ENCODE results near the gene EXOC3L4.
A peak's percentile ranks its signal among the peaks of the same experiment; 100 is the strongest.

Gene EXOC3L4

DNA sequence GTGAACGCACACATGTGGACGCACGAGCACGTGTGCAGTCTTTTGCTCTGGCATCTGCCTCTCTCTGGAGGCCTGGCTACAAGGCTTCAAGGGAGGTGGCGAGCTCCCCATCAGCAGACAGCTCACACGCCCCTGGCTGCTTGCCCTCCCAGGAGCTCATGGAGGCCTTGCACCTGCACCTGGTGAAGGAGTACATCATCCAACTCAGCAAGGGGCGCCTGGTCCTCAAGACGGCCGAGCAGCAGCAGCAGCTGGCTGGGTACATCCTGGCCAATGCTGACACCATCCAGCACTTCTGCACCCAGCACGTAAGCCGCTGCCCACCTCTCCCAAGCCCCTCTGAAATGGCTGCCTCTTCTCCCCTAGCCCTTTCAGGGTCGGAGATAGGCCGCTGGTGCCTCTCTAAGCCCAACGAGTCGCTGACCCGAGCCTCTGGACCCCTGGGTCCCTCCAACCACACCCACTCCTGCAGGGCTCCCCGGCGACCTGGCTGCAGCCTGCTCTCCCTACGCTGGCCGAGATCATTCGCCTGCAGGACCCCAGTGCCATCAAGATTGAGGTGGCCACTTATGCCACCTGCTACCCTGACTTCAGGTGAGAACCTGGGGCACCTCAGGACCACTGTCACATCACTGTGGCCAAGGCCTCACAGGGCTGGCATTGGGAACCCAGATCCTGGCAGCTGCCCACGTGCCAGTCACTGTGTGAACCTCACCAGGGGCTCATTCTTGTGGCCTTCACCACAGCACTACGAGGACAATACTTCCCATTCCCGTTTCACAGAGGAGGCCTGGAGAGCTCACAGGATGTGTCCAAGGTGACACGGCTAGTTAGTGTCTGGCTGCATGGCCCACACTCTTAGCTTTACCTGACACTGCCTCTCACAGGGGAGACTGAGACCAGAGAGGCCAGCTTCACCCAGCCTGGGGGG lies 39.0 kb downstream of the EXOC3L4 start:
- DNase-seq (ENCODE audit: low read depth), result no peak

DNA sequence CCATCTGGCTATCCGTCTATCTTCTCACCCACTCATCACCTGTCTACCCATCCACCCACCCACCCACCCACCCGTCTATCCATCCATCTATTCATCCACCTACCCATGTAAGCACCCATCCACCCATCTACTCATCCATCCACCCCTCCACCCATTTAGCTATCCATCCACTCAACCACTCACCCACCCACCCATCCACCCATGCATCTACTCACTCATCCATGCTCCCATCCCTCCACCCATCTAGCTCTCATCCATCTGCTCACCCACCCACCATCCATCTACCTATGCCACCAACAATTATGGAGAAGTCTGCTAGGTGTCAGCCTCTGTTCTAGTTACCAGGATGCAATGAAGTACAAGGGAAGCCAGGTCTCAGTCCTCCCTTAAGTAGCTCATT lies 39.9 kb downstream of the EXOC3L4 start:
- no peak for DNase-seq (ENCODE audit: low read depth)

DNA sequence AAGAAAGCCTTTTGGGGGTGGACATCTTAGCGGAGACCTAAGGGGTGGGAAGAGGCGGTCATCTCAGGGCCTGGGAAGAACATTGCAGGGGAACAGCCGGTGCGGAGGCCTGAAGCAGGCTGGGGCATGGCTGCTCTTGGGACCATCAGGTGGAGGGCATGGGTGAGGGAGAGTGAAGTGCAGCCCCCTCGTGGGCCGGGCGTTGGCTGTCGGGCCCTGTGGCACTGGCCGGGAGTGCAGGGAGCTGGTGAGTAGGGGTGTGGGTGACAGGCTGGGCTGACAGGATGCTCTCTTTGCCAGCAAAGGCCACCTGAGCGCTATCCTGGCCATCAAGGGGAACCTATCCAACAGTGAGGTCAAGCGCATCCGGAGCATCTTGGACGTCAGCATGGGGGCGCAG lies 40.4 kb downstream of the EXOC3L4 start:
- no peak for DNase-seq (ENCODE audit: low read depth)

DNA sequence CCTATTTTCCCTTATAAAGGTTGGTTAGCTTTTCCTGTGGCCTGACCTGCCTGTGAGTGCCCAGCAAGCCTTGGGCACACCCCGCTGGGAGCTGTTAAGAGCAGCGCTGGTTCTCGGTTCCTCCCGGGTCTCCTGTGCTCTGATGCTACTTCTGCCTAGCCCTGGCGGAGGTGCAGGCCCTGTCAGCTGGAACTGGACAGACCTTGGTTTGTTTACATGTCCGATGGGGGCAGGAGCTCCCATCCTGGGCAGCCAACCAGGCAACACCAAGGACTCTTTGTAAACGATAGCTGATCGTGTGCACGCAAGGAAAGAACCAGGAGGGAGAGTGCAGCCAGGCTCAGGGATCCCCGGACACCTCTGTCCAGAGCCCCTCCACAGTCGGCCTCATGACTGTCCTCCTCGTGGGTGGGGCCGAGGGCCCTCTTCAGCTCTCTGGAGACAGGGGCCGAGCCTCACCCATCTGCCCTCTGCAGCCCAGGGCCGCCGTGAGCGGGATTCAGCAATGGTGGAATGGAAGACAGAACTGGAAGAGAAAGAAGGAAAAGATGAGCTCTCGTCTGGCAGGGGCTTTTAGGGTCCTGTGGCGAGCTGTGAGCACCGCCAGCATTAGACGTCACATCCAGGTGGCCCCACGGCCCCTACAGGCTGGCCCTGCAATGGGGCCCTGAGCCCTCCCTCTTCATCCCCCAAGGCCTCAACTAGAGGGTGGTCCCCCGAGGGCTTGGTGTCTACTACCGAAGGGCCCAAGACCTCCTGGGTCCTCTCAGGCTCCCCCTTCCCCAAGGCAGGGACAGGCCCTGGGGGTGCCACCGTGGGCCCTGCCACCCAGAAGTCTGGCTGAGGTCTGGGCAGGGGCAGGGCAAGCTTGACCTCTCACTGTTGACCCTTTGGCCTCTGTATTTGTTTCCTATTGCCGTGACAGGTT lies 41.1 kb downstream of the EXOC3L4 start:
- no peak for DNase-seq (ENCODE audit: low read depth)

DNA sequence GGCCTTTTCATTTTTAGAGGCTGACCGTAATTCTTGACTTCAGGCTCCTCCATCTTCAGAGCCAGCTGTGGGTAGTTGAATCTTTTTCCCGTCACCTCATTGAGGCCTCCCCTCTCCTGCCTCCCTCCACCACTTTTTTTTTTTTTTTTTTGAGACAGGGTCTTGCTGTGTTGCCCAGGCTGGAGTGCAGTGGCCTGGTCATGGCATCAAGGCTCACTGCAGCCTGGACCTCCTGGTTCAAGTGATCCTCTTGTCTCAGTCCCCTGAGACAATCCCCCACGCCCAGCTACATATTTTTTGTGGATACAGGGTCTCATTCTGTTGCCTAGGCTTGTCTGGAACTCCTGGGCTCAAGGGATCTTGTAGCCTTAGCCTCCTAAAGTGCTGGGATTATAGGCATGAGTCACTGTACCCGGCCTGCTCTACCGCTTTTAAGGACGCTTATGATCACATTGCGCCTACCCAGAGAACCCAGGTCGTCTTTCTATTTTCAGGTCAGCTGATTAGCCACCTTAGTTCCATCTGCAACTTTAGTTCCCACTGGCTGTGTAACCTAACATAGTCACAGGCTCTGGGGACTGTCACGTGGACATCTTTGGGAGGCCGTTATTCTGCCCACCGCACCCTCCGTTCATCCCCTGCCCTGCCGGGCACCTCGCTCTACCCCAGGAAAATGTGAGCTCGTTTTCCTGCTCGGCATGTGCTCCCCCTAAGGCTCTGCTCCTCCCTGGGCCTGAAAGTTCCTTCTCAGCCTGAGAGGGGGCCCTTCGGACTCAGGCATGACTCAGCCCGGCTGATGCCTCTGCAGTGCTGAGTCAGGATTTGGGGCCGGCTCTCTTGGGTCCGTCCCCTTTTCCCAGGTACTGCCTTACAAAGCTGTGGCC lies 42.1 kb downstream of the EXOC3L4 start:
- no peak for DNase-seq (ENCODE audit: low read depth)

DNA sequence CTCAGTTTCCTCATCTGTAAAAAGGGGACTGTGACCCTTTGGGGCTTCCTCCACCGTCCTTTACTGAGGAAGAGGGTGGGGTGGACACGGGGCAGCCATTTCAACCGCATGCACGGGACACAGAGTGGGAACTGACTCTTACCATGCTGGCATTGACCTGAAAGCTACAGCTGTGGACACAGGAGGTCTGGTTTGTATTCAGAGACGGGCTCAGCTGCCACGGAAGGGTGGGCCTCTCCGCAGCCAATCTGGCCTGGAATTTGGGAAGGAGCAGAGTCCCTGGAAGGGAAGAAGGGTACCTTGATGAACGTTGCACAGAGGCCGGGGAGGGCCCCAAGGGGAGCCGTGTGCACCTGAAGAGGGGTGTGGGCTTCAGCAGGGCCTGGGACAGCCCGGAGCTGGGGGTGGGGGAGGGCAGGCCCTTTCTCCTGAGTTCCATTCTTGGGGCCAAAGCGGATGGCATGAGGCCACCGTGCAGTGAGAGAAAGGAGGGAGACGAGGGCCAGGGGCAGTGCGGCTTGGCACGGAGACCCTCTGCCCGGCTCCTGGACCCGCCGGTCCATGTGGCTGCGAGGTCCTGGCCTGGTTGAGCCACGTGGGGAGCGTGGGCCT lies 43.3 kb downstream of the EXOC3L4 start:
- no peak for DNase-seq (ENCODE audit: low read depth)

DNA sequence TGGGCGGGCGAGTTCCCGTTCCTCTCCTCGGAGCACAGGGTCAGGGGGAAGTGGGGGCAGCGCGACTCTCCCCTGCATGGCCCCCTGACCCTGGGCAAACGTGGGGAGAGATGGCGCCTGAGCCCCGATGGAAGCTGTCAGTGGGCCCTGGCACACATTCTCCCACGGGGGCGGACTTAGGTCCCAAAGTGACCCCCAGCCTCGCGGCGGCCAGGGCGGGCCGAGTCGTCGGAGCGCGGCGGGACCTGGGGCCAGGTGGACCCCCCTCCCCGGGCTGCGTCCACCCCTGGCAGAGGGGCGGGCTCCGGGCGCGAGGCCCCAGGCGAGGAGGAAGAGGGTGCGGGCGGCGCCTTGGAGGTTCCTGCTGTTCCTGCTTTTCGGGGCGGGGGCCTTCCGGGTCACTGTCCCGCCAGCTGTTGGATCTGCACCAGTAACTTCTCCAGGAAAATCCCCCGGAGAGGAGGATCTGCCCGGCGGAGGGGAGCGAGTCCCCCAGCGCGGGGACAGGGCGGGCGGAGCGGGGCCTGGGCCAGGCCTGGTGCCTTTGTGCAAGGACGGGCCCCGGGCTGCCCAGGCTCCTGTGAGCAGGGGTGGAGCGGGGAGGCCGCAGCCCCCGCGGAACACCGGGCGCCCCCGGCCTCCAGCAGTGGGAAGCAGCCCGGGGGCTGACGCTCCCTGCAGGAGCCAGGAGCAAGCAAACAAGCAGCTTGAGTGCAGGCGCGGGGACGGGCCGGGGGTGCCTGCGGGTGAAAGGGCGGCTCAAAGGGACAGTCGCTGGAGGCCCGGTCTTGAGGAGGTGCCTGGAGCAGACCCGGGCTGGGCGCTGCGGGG lies 44.0 kb downstream of the EXOC3L4 start:
- no peak for DNase-seq (ENCODE audit: low read depth)

DNA sequence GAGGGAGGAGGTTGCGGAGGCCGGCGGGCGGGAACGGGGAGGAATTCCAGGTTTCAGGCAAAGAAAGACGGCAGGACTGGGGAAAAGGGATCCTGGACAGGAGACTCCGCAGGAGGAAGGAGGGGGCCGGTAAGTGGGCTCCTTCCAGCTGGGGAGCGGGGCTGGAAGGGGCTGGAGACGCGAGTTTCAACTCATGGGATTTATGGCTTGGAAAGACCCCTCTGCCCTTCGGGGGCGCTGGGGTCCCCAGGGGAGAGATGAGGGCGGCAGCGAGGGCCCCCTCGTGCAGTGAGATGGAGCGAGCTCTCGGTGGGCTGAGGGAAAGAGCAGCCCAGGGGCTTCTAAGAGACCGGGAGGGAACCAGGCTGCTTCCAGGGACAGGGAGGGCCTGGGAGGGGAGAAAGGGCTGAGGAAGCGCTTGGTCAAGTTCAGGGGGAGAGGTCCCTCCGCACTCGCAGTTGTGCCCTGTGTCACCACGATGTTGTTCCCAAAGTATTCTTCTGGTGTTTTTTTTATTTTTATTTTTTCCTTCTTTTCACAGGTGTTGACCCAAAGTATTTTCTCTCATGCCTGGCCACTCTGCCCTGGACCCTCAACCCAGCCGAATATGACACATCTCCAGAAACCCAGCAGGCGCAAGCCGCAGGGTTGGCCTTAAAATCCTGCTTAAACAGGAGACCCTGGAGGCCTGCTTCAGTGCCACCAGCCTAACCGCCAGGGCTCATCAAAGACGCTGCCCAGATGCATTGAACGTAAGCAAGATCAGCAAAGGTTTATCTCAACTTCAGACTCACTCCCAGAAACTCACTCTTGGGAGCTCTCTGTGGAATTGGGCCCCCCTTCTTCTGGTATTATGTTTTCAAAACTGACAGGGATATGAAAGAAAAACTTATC lies 44.9 kb downstream of the EXOC3L4 start:
- DNase-seq (ENCODE audit: low read depth), result no peak

DNA sequence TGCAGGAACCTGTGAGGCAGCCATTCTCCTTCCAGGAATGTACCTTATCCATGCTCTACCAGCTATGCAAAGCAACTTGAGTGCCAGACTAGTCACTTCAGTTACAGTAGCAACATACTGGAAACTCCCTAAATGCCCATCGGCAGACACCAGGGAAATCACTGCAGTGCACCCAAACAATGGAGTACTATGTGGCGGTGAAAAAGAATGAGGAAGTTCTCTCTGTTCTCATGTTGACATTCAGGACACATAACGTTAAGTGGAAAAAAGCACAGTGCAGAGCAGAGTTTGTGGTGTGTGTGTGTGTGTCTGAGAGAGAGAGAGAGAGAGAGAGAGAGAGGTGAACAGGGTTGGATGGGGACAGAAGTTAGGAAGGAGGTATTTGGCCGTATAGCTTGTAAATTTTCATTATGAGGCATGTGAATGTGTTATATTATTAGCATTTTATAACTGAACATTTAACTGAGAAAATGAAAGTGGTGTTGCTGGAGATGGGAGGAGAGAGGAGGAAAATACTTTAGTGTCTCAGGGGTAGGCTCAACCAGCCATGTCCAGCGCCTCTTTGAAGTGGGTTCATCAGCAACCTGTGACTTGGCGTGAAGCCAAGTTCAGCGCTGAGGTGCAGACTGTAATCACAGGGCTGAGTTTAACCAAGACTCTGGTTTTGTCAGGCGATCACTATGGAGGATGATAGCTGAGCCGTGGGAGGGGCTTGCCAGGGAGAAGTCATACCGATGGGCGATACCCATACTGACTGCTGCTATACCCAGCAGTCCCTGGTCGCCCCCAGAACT lies 46.0 kb downstream of the EXOC3L4 start:
- DNase-seq (ENCODE audit: low read depth), result no peak

DNA sequence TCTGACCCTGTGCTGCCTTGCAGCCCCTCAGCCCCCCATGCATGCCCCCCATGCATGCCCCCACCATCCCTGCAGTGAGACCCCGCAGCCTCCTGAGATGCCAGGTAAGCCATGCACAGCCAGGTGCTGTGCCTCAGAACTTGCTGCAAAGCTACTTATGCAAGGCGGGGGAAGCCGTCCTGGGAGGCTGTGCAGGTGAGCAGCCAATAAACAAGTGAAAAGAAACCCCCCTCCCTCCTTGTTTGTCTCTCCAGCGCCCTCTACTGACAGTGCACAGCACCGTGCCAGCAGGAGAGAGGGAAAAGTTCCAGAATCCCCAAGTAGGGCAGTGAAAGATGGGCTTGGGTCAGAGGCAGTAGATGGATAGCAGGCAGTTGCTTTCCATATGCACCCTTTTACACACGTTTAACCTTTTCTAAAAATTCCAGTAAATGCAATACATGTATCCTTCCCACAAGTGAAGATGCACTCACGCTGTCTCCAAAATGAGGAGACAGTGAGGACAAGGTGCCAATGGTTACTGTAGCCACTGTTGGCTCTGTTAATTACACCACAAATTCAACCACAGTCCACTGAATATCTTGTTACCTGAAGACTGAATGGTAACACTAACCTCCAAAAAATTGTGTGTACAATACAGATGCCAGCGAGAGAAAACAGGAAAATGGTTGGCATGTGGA lies 46.7 kb downstream of the EXOC3L4 start:
- peak; percentile 9 for DNase-seq (ENCODE audit: low read depth)

DNA sequence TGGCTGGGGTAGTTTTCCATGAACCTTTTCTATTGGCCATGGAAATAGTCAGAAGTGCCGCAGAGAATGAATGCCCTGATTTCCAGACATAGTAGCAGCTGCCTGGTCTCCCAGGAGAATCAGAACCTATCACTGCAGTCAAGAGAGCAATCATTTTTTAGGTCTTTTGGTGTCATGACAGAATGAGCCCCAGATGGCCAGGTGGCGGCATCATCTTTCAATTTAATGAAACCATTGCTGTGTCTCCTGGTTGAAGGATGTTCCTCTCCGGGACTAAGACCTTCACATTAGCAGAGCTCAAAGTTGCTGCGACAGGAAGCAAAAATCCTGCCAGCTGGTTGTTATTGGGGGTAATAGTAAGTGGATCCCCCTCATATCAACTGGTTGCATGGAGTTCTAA lies 47.5 kb downstream of the EXOC3L4 start:
- no peak for DNase-seq (ENCODE audit: low read depth)

DNA sequence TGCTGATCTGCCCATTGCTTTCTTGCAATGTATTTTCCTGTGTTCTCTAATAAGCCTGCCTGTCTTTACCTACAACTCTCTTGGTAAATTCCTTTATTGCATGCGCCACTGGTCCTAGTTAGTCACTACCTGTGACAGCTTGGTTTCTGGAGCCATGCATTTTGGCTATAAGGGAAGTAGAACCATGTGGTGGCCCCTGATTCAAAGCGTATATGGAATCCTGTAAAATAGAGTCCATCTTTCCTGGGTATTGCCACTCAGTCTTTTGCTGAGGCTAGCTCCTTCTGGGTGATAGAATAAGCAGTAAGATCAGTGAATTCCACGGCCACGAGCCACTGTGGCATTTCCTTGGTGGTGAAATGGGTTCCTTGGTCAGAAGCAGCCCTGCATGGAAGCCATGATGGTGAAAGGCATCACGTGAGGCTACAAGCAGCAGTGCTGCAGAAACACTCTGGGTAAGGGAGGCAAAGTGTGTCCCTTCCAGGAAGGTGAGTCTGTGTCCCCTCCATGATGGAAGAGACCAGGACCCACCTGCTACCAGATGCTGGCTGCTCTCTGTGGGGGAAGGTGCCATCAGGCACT lies 48.3 kb downstream of the EXOC3L4 start:
- no peak for DNase-seq (ENCODE audit: low read depth)

DNA sequence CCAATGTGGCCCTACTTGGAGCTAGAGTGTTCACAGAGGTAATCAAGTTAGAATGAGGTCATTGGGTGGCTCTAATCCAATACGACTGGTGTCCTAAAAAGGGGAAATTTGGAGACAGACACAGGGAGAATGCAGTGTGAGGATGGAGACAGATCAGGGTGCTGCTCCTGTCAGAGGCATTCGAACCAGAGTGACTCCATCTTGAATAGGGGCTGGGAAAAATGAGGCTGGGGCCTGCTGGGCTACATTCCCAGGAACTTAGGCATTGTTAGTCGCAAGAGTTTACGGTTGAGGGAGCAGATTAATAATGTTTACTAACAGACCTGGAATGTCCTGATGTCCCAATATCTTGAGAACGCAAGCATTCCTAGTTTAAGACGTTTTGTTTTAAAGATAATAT lies 49.0 kb downstream of the EXOC3L4 start:
- no peak for DNase-seq (ENCODE audit: low read depth)

DNA sequence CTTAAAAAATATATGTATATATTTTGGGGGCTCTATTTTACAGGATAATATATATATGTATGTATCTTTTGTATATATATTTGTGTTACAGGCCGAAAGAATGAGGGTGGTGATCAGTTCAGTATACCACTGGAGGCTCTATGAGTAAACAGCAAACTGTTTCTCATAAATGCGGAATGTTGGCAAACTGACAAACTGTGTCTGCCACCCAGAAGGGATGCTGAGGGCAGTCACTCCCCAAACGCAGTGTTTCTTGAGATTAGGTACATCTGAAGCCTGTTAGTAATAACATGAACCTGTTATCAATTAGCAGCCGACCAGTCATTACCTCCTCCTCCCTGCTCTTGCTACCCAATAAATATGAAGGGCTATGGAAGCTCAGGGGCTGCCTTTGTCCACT lies 49.6 kb downstream of the EXOC3L4 start:
- no peak for DNase-seq (ENCODE audit: low read depth)

DNA sequence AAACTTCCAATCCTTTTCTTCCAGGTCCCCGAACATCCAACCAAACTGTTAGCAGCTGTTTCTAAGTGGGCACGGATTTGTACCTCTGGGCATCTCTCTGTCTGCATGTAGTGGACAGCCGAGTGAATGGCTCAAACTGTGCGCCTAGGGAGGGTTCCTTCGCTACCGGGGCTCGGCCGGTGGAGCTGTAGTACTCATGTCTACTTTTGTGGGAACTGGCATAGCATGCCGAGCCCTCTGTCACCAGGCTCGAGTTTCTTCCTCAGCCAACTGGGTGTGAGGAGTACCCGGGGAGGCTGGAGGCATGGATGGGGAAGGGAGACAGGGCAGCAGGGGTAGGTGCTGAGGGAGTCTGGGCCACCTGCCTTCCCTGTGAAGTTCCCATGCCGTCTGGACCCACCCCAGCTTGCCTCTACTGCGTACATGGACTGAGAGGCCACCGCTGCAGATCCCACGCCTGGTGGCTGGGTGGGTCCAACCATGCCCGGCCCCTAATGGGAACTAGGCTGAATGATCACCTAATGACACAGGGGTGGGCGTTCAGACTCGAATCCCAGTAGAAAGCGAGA lies 51.7 kb downstream of the EXOC3L4 start:
- no peak for DNase-seq (ENCODE audit: low read depth)

DNA sequence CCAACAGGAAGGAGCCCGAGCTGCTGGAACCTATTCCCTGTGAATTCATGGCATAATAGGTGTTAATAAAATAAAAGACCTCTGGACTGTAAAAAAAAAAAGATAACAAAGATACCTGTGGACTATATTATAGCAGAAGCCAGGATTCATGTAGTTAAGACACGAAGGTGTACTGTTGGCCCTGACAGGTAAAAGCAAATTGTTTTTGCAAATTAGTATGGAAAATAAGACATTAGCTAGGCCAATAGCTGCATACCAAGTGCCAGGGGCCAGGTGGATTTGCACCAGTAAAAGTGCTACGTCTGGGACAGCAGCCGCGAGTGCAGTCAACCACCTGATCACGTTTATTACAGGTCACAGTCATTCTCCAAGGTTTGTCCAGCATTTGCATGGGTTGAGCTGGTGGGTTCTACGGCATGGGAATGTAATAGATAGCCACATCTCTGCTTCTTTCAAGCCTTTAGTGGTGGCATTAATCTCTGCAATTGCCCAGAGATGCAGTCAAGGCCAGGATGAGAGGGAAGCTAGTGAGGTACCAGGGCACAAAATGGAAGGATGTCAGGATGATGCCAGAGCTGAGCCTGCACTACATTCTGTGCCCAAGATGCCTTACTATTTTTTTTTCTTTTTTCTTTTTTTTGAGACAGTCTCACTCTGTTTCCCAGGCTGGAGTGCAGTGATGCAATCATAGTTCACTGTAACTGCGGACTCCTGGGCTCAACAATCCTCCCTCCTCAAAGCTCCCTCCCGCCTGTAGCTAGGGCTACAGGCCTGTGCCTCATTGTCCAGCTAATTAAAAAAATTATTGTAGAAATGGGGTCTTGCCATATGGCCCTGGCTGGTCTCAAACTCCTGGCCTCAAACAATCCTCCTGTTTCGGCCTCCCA lies 55.1 kb downstream of the EXOC3L4 start:
- no peak for DNase-seq (ENCODE audit: low read depth)

Measured in activated T-cell treated with anti-CD3 and anti-CD28 coated beads for 24 hours (primary cell).